Measurements from ENCODE around the gene SETD3.

Gene SETD3

DNA sequence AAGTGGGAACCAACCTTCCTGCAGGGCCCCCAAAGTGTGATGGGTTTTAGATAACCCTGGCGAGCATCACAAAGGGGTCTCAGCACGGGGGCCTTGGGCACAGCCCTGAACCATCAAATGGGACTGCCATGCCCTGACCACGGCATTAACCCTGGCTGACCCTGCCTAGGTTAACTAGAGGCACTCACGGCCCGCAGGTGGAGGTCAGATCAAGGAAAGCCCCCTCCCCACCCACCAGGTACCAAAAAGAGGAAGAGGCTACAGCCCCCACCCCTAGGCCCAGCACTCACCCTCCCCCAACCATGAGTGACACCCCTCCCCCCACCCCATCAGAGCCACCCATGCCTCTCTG, 43.0 kb upstream of the SETD3 start:
- Histone ChIP-seq H2BK120ac (ENCODE audit: low read depth, low read length) (peak overlapping the region; percentile 30), H4K91ac (ENCODE audit: low read depth, low read length, poor library complexity) (no peak overlapping the region), H3K4me3 (ENCODE audit: low read length in 2 of 2) (no peak overlapping the region)

DNA sequence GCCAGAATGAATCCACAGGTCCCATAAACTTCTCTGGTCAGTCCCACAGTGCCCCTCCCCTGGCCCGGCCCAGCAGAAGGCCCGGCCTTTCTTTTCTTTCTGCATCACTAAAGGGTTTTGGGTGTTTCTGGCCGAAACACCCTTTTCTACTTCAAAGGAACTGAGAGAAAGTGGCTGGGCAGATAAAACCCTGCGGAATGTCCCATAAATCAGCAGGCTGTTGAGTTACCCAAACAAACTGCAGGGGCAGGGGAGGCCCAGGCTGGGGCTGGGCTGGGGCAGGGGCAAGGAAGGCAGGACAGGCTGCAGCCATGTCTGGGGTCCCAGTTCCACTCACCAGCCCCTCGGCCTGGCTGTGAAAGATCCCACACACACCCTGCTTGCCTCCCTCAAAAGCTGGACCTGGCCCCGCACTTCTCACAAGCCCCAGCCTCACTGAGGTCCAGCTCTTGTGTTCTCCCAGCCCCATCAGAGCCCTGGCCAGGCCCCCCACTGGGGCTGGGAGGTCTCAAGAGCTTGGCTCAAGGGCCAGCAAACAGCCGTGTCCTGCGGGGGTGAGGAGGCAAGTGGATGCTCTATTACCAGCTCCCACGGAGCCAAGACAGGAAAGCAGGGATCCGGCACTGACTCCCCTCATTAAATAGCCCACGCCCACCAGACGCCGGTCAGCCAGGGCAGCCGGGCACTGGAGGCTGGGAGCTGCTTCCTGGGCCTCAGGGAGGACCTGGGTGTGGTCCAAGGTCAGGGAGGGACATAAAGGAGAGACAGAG, 42.5 kb upstream of the SETD3 start:
- peak overlapping the region; percentile 73 for H2BK12ac ChIP-seq (ENCODE audit: low read length)
- peaks cover 18% of the 10 kb centered on the region for H3K79me1 ChIP-seq (ENCODE audit: low read depth, low read length)
- H3K4ac ChIP-seq (ENCODE audit: low read length), result peak overlapping the region; percentile 69
- H3K14ac ChIP-seq (ENCODE audit: low read length), result no peak overlapping the region
- no peak overlapping the region for H3K23ac ChIP-seq (ENCODE audit: low read depth, low read length, poor library complexity)
- no peaks in the 10 kb centered on the region for H3K9me3 ChIP-seq (replicated peaks in 1 of 2; ENCODE audit: control insufficient read depth in 2 of 2, insufficient read depth in 1 of 2, low read depth in 1 of 2, low read length in 2 of 2)
- H3K18ac ChIP-seq (ENCODE audit: low read length), result peak overlapping the region; percentile 98
- no peaks in the 10 kb centered on the region for H3K27me3 ChIP-seq (ENCODE audit: control insufficient read depth in 3 of 3, insufficient read depth in 3 of 3, low read depth in 1 of 3, low read length in 3 of 3)
- peaks cover 46 to 47% of the 10 kb centered on the region in 2 donors for H3K4me1 ChIP-seq (ENCODE audit: control insufficient read depth in 2 of 2, insufficient read depth in 1 of 2, low read depth in 1 of 2, low read length in 2 of 2)
- peak overlapping the region; percentile 30 for H2AFZ ChIP-seq (ENCODE audit: low read length)
- H3K4me2 ChIP-seq (ENCODE audit: insufficient read depth, low read length, poor library complexity, severe bottlenecking), result peak overlapping the region; percentile 59
- peak overlapping the region; percentile 30 for H2BK120ac ChIP-seq (ENCODE audit: low read depth, low read length)
- no peak overlapping the region for H3K9ac ChIP-seq (ENCODE audit: low read depth, low read length, poor library complexity)
- no peak overlapping the region for H4K8ac ChIP-seq (ENCODE audit: low read depth, low read length)
- H3K36me3 ChIP-seq (replicated peaks in 1 of 2; ENCODE audit: control insufficient read depth in 2 of 2, insufficient read depth in 2 of 2, low read length in 2 of 2), result peaks cover 0 to 23% of the 10 kb centered on the region in 2 donors
- peak overlapping the region; percentile 91 for H2BK15ac ChIP-seq (ENCODE audit: low read length)
- no peak overlapping the region for H4K91ac ChIP-seq (ENCODE audit: low read depth, low read length, poor library complexity)
- WGBS, 2 donors (ENCODE audit: extremely low coverage in 2 of 2, insufficient read length in 2 of 2, insufficient replicate concordance in 1 of 2), result no CpG with 5 or more reads among the region's 14 CpGs
- H3K27ac ChIP-seq (replicated peaks; ENCODE audit: low read length), result peak overlapping the region; percentile 73
- peak overlapping the region; percentile 100 for H2AK5ac ChIP-seq (ENCODE audit: low read depth, low read length)
- DNase-seq (ENCODE audit: low spot score), result peak; percentile 60
- peak overlapping the region; percentile 87 for H2BK5ac ChIP-seq (ENCODE audit: low read length)
- H3K4me3 ChIP-seq (ENCODE audit: low read length in 2 of 2), result no peak overlapping the region

More for the DNA sequence above, 43.0 kb upstream of the SETD3 start:
- peak overlapping the region; percentile 73 for H2BK12ac ChIP-seq (ENCODE audit: low read length)
- H3K9ac ChIP-seq (ENCODE audit: low read depth, low read length, poor library complexity), result no peak overlapping the region
- no peak overlapping the region for H3K4me2 ChIP-seq (ENCODE audit: insufficient read depth, low read length, poor library complexity, severe bottlenecking)
- H2BK5ac ChIP-seq (ENCODE audit: low read length), result peak overlapping the region; percentile 83
- no peak for DNase-seq (ENCODE audit: low spot score)
- WGBS, 2 donors (ENCODE audit: extremely low coverage in 2 of 2, insufficient read length in 2 of 2, insufficient replicate concordance in 1 of 2), result no CpG with 5 or more reads among the region's 5 CpGs
- peak overlapping the region; percentile 93 for H3K18ac ChIP-seq (ENCODE audit: low read length)
- peak overlapping the region; percentile 69 for H3K4ac ChIP-seq (ENCODE audit: low read length)
- peaks cover 46 to 47% of the 10 kb centered on the region in 2 donors for H3K4me1 ChIP-seq (ENCODE audit: control insufficient read depth in 2 of 2, insufficient read depth in 1 of 2, low read depth in 1 of 2, low read length in 2 of 2)
- peaks cover 0 to 23% of the 10 kb centered on the region in 2 donors for H3K36me3 ChIP-seq (replicated peaks in 1 of 2; ENCODE audit: control insufficient read depth in 2 of 2, insufficient read depth in 2 of 2, low read length in 2 of 2)
- H3K9me3 ChIP-seq (replicated peaks in 1 of 2; ENCODE audit: control insufficient read depth in 2 of 2, insufficient read depth in 1 of 2, low read depth in 1 of 2, low read length in 2 of 2), result no peaks in the 10 kb centered on the region
- H3K14ac ChIP-seq (ENCODE audit: low read length), result no peak overlapping the region
- peak overlapping the region; percentile 96 for H2AK5ac ChIP-seq (ENCODE audit: low read depth, low read length)
- H3K27me3 ChIP-seq (ENCODE audit: control insufficient read depth in 3 of 3, insufficient read depth in 3 of 3, low read depth in 1 of 3, low read length in 3 of 3), result no peaks in the 10 kb centered on the region
- peak overlapping the region; percentile 91 for H2BK15ac ChIP-seq (ENCODE audit: low read length)
- no peak overlapping the region for H3K27ac ChIP-seq (replicated peaks; ENCODE audit: low read length)
- H3K23ac ChIP-seq (ENCODE audit: low read depth, low read length, poor library complexity), result no peak overlapping the region
- H2AFZ ChIP-seq (ENCODE audit: low read length), result no peak overlapping the region
- H3K79me1 ChIP-seq (ENCODE audit: low read depth, low read length), result peaks cover 14% of the 10 kb centered on the region
- H4K8ac ChIP-seq (ENCODE audit: low read depth, low read length), result no peak overlapping the region

DNA sequence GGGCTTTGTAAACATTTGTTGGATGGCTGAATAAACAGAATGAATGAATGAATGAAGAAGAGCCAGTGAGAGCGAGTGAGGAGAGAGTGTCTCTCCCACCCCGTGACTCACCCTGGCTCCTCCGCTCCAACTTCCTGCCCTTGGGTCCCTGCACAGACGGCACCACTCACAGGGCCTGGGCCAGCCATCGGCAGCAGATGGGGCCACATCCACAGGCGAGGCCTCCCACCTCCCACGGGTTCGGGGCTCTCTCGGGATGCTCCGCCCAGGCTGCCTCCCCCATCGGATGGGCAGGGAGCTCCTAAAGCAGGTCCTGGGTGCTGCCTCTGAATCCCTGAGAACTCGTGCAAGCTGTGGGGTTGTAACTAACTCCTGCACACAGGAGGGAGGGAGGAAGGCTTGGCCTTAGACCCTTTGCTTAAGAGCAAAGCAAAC, 41.8 kb upstream of the SETD3 start:
- Histone ChIP-seq H3K79me1 (ENCODE audit: low read depth, low read length) (peaks cover 21% of the 10 kb centered on the region), H2BK12ac (ENCODE audit: low read length) (peak overlapping the region; percentile 82), H4K91ac (ENCODE audit: low read depth, low read length, poor library complexity) (peak overlapping the region; percentile 83), H3K23ac (ENCODE audit: low read depth, low read length, poor library complexity) (peak overlapping the region; percentile 88), H3K36me3 (replicated peaks in 1 of 2; ENCODE audit: control insufficient read depth in 2 of 2, insufficient read depth in 2 of 2, low read length in 2 of 2) (peaks cover 0 to 23% of the 10 kb centered on the region in 2 donors), H3K27ac (replicated peaks; ENCODE audit: low read length) (peak overlapping the region; percentile 73), H3K9me3 (replicated peaks in 1 of 2; ENCODE audit: control insufficient read depth in 2 of 2, insufficient read depth in 1 of 2, low read depth in 1 of 2, low read length in 2 of 2) (no peaks in the 10 kb centered on the region), H2AK5ac (ENCODE audit: low read depth, low read length) (peak overlapping the region; percentile 100), H3K4me3 (ENCODE audit: low read length in 2 of 2) (no peak overlapping the region), H3K4me2 (ENCODE audit: insufficient read depth, low read length, poor library complexity, severe bottlenecking) (peak overlapping the region; percentile 59), H3K14ac (ENCODE audit: low read length) (peak overlapping the region; percentile 63), H2AFZ (ENCODE audit: low read length) (peak overlapping the region; percentile 30), H3K27me3 (ENCODE audit: control insufficient read depth in 3 of 3, insufficient read depth in 3 of 3, low read depth in 1 of 3, low read length in 3 of 3) (no peaks in the 10 kb centered on the region), H2BK15ac (ENCODE audit: low read length) (peak overlapping the region; percentile 91), H3K4me1 (ENCODE audit: control insufficient read depth in 2 of 2, insufficient read depth in 1 of 2, low read depth in 1 of 2, low read length in 2 of 2) (peaks cover 44 to 46% of the 10 kb centered on the region in 2 donors), H4K8ac (ENCODE audit: low read depth, low read length) (no peak overlapping the region), H3K18ac (ENCODE audit: low read length) (peak overlapping the region; percentile 98), H2BK5ac (ENCODE audit: low read length) (peak overlapping the region; percentile 87), H3K9ac (ENCODE audit: low read depth, low read length, poor library complexity) (peak overlapping the region; percentile 78), H3K4ac (ENCODE audit: low read length) (no peak overlapping the region), H2BK120ac (ENCODE audit: low read depth, low read length) (no peak overlapping the region)
- no CpG with 5 or more reads among the region's 12 CpGs for WGBS, 2 donors (ENCODE audit: extremely low coverage in 2 of 2, insufficient read length in 2 of 2, insufficient replicate concordance in 1 of 2)
- no peak for DNase-seq (ENCODE audit: low spot score)

DNA sequence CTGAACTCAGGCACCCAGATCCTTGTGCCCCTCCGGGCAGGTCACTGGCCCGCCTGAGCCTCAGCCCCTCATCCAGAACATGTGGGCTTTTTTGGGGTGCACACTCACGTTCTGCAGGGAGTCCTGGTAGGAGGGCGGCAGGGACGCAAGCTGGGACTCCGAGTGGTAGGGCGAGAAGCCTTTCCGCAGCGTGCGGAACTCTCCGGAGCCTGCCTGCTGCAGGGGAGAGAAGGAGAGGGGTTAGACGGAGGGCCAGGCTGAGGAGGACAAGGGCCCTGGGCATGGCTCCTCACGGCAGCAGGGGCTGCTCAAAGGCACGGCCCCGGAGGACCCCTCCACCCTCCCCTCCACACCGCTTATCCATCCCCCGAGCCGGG, 41.4 kb upstream of the SETD3 start:
- Histone ChIP-seq H2BK5ac (ENCODE audit: low read length) (peak overlapping the region; percentile 87), H3K4ac (ENCODE audit: low read length) (no peak overlapping the region), H3K9ac (ENCODE audit: low read depth, low read length, poor library complexity) (peak overlapping the region; percentile 72), H3K4me3 (ENCODE audit: low read length in 2 of 2) (no peak overlapping the region), H4K8ac (ENCODE audit: low read depth, low read length) (no peak overlapping the region), H3K27me3 (ENCODE audit: control insufficient read depth in 3 of 3, insufficient read depth in 3 of 3, low read depth in 1 of 3, low read length in 3 of 3) (no peaks in the 10 kb centered on the region), H2AK5ac (ENCODE audit: low read depth, low read length) (peak overlapping the region; percentile 100), H3K23ac (ENCODE audit: low read depth, low read length, poor library complexity) (peak overlapping the region; percentile 88), H3K27ac (replicated peaks; ENCODE audit: low read length) (no peak overlapping the region), H4K91ac (ENCODE audit: low read depth, low read length, poor library complexity) (no peak overlapping the region), H2BK15ac (ENCODE audit: low read length) (peak overlapping the region; percentile 91), H3K4me1 (ENCODE audit: control insufficient read depth in 2 of 2, insufficient read depth in 1 of 2, low read depth in 1 of 2, low read length in 2 of 2) (peaks cover 44% of the 10 kb centered on the region in 2 donors), H2AFZ (ENCODE audit: low read length) (no peak overlapping the region), H3K36me3 (replicated peaks in 1 of 2; ENCODE audit: control insufficient read depth in 2 of 2, insufficient read depth in 2 of 2, low read length in 2 of 2) (peaks cover 0 to 23% of the 10 kb centered on the region in 2 donors), H3K79me1 (ENCODE audit: low read depth, low read length) (peaks cover 23% of the 10 kb centered on the region), H3K14ac (ENCODE audit: low read length) (peak overlapping the region; percentile 84), H3K18ac (ENCODE audit: low read length) (peak overlapping the region; percentile 98), H2BK12ac (ENCODE audit: low read length) (peak overlapping the region; percentile 11), H3K4me2 (ENCODE audit: insufficient read depth, low read length, poor library complexity, severe bottlenecking) (no peak overlapping the region), H3K9me3 (replicated peaks in 1 of 2; ENCODE audit: control insufficient read depth in 2 of 2, insufficient read depth in 1 of 2, low read depth in 1 of 2, low read length in 2 of 2) (no peaks in the 10 kb centered on the region), H2BK120ac (ENCODE audit: low read depth, low read length) (peak overlapping the region; percentile 6)
- no peak for DNase-seq (ENCODE audit: low spot score)
- WGBS, 2 donors (ENCODE audit: extremely low coverage in 2 of 2, insufficient read length in 2 of 2, insufficient replicate concordance in 1 of 2), result no CpG with 5 or more reads among the region's 18 CpGs
